GM23248 (cell line): Measurements from ENCODE around the gene ELF1.

Source experiments
- EZH2 ChIP-seq: fragments of 200-600 bp; sonication (generic); IDR thresholded peaks from 2 replicates; pipeline ENCODE4 v1.6.1; 2018; ENCODE audit warnings: antibody characterized with exemption, mild to moderate bottlenecking; ENCODE audit not compliant: insufficient read depth, poor library complexity, severe bottlenecking
- EZH2phosphoT487 ChIP-seq: fragments of 200-600 bp; sonication (generic); IDR thresholded peaks from 2 replicates; pipeline ENCODE4 v1.6.1; 2018; ENCODE audit warnings: antibody characterized with exemption, moderate library complexity, mild to moderate bottlenecking, low read depth; ENCODE audit not compliant: insufficient read depth

GRCh38 chr13:40971321-40971720, 47.8 kb downstream of the ELF1 start:
- TF ChIP-seq EZH2phosphoT487, result no peak
- TF ChIP-seq EZH2, result no peak
